GM18520 (cell line): ENCODE data around the gene RNF144B.
"Not testable (repeated sequence)": the region's sequence is repeated elsewhere in the genome, so short reads cannot be mapped to it uniquely, and the experiment has no call there.

Experiments
- ATAC-seq: cut with Tn5 transposase; IDR thresholded peaks from one replicate; pipeline ENCODE4 v1.9.1; 2021; ENCODE audit not compliant: unreplicated experiment

RNF144B gene

GRCh38 chr6:18406955-18407749 lies 20.0 kb downstream of the RNF144B start:
- ATAC-seq: no peak

DNA sequence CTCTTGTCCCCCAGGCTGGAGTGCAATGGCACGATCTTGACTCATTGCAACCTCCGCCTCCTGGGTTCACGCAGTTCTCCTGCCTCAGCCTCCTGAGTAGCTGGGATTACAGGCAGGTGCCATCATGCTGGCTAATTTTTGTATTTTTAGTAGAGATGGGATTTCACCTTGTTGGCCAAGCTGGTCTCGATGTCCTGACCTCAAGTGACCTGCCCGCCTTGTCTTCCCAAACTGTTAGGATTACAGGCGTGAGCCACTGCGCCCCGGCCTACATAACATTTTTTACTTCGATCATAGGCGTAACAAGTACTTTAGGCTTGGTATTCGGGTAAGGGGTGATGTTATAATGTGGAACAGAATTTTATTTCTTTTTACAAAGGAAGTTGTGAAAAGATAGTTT lies 22.5 kb downstream of the RNF144B start:
- not testable (repeated sequence) for ATAC-seq

- ATAC-seq: no peak
Observed at GRCh38 chr6:18410412-18410811, 23.3 kb downstream of the RNF144B start.

DNA sequence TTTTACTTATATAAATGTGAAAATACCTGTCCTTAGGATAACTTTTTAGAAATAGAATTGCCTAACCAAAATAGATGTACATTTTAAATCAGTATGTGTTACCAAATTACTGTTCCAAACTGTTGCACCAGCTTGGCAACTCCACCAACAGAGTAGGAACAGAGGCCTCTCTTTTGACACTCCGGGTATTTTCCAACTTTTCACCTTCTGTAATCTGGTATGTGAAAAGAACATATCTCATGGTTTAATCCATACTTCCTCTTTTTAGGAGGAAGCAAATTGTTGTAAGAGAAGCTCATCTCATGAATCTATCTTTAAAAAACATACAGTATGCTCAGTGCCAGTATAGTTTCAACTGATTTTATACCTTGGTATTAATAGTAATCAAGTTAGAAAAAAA lies 24.9 kb downstream of the RNF144B start:
- ATAC-seq: no peak

- no peak for ATAC-seq
Observed at GRCh38 chr6:18412644-18413043, 25.5 kb downstream of the RNF144B start.

DNA sequence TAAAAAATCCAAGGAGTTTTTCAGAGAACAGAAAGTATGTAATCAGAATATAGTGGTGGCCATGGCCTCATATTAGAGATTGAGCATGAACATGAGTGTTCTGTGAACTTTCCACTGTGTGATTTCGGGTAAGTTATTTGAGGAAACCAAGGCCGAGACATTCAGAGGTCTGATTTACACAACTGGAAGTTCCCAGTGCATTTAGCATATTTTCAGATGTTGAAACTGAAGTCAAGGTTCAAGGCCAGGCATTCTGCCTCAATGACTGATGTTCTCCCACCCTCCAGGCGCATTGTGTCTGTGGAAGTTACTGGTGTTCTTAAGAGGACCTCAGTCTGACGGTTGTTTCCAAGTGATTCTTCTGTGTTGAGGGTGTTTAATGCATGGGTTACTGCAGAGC lies 26.2 kb downstream of the RNF144B start:
- ATAC-seq: no peak

- ATAC-seq: no peak
Observed at GRCh38 chr6:18414116-18414515, 27.0 kb downstream of the RNF144B start.

DNA sequence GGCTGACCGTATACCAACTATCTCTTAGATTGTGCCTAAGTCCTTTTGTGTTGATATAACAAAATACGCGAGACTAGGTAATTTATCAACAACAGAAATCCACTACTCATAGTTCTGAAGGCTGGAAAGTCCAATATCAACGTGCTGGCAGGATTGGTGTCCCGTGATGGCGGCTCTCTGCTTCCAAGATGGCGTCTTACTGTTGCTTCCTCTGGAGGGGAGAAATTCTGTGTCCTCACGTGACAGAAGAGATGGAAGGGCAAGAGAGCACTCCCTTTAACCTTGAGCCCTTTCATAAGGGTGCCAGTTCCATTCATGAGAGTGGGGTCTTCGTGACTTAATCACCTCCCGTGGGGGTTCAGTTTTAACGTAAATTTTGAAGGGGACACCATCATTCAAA lies 28.1 kb downstream of the RNF144B start:
- ATAC-seq: no peak

GRCh38 chr6:18415671-18416340 lies 28.7 kb downstream of the RNF144B start:
- no peak for ATAC-seq

DNA sequence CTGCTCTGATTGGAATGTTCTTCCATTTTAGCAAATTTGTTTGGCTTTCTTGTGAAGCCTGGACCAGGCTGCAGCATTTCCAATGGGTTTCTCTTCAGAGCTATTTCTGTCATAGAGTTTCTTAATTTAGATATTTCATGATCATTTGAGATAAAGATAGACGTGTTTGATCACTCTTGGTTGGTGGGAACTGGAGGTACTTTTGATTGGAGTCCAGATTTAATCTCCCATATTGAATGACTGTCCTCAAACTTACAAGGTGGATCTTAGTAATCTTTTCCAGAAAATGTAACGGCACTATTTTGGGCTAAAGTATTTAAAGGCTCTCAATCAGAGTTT lies 29.2 kb downstream of the RNF144B start:
- no peak for ATAC-seq

- no peak for ATAC-seq
Observed at GRCh38 chr6:18420328-18420727, 33.2 kb downstream of the RNF144B start.

- ATAC-seq: no peak
Observed at GRCh38 chr6:18422136-18422535, 35.0 kb downstream of the RNF144B start.

DNA sequence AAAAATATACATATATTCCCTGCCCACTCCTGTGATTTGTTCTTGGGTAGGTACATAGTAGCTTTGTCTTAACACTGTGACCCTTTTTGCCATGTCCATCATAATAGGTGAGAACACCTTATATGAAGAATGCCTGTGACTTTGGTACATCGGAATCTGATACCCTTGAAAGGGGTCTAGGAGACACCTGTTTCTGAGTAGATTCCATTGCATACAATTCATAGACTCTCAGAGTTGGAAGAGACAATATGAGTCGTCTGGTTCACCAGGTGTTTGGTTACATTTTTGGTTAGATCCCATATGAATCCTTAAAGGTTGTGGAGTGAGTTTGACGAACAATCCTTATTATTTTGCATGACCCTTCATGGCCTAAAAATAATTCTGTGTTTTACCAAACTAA lies 36.3 kb downstream of the RNF144B start:
- no peak for ATAC-seq

DNA sequence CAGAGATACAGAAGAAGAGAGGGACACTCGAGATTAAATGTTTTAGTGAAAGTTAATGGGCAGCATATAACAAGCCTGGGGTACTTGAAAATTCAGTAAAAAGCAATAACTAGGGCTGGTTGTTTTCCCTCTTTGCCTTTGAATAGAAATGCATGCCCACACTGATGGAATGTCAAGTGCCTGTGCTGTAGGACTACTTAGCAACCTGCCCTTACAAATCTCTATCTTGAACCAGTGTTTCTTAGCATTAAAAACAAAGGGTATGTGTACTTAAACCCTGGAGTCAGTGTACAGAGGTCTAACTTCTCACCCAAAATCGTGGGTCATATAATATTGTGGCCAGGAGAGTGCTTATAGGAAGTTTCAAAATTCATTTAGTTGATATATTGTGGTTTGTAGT lies 37.1 kb downstream of the RNF144B start:
- ATAC-seq: no peak

- ATAC-seq: no peak
Observed at GRCh38 chr6:18425218-18425617, 38.1 kb downstream of the RNF144B start.

DNA sequence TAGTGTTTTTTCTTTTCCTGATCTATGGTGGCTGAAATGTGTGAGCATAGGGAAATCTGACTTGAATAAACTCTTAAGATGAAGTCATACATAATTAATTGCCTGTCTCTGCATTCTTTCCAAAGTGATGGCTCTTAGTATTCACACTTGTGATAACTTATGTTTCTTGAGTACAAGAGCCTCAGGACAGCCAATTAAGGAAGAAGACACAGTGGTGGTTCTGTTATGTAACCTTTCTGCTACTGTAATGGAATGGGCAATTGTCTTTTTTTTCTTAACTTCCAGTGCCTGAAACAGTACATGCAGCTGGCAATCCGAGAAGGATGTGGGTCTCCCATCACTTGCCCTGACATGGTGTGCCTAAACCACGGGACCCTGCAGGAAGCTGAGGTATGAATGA lies 40.1 kb downstream of the RNF144B start:
- ATAC-seq: no peak

DNA sequence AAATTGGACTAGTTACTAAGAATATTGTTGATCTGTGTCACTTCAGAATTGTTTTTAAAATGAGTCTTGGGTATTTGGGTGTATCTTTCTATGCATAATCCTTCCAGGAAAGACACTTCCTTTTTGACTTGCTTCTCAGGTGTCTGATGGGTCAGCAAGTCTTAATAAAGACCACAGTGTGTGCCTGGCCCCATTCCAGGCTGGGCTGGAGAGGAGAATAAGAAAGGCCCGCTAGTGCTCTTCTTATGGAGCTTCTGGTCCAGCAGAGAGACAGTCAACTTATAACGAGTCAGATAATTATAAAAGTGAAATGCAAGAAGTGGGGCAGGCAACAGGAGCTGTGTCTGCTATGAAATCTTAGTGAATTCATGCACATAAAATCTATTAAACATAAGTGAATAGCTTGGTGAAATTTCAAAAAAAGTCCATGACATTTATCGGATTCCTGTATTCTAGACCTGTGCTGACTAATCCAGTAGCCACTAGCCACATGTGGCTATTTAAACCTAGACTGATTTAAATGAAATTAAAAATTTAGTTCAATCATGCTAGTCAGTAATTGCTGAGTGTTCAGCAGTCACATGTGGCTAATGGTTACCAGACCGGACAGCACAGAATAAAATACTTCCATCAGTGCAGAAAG lies 42.6 kb downstream of the RNF144B start:
- no peak for ATAC-seq

DNA sequence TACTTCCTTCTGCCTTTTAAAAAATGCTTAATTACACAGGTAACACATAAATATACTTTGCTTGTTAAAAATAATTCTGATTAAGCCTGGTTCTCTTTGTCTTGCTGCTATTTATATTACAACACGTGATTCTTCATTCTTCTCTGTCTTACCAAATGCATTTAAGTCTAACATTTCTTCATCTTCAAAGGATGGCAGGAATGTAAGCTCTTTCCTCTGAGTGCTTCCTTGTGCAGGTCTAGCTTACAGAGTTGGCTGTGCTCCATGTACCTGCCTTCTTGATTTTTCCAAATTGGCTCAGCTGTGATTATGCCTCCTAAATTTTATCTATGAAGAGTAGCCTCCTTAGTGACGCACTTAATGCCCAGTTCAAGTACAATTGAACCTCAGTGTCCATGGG lies 44.4 kb downstream of the RNF144B start:
- ATAC-seq: no peak

GRCh38 chr6:18432180-18432579 lies 45.0 kb downstream of the RNF144B start:
- no peak for ATAC-seq

- no peak for ATAC-seq
Observed at GRCh38 chr6:18432619-18433018, 45.5 kb downstream of the RNF144B start.

GRCh38 chr6:18433059-18433458 lies 45.9 kb downstream of the RNF144B start:
- no peak for ATAC-seq

DNA sequence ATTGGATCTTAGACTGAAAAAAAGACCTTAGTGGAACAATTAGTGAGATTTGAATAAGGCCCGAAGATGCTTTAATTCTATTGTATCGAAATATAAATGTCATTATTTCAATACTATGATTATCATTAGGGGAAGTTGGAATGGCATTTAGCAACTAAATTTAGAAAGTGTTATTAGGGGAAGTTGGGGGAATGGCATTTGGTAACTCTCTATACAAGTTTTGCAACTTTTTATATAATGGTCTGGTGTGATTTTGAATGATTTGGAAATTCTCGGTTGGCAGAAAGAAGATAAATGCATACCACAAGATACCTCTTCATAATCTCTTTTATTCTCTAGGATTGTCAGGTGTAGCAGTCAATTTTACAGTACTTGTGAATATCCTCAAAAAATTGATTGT lies 49.2 kb downstream of the RNF144B start:
- ATAC-seq: no peak
